HepG2 (cell line): Measurements from ENCODE around the gene BEAN1. TPM values are rescaled to one million over a fixed set of nuclear protein-coding genes. Genes with fewer than 3 reads are reported as not detected.
A peak's percentile ranks its signal among the peaks of the same experiment; 100 is the strongest.

Source experiments
- ATAC-seq: fragments of 200-7000 bp; cut with Tn5 transposase; 3 replicates; pipeline ENCODE4 v1.9.1; 2020; ENCODE audit warnings: mild to moderate bottlenecking, moderate library complexity
- BruUV-seq: library from RNA; stranded (reverse); fragments of 400-500 nt; replicated peaks from 2 replicates; lab custom pipeline; 2021; lab: Mats Ljungman, UMichigan
- CTCF ChIA-PET: fragments of 300-600 bp; formaldehyde crosslinking; extraction: SDS; loops from one replicate; lab custom pipeline; 2021; ENCODE audit warnings: low total read pairs, inconsistent platforms, low intra/inter-chr PET ratio; lab: Yijun Ruan, JAX
- POLR2A ChIA-PET: fragments of 350-600 bp; sonication (Branson Sonifier 250); formaldehyde crosslinking; loops from one replicate; lab custom pipeline; 2020; ENCODE audit warnings: antibody characterized with exemption, inconsistent platforms; lab: Yijun Ruan, JAX
- DNase-seq: peaks from one replicate; pipeline ENCODE4 v3.0.0-alpha.2; 2015; ENCODE audit warnings: low spot score
- FAIRE-seq: peaks from 3 replicates; lab custom pipeline; 2011; peaks lifted over from hg19 to GRCh38; lab: Jason Lieb, UNC
- H2AFZ ChIP-seq: one replicate; pipeline ENCODE4 v1.6.1; 2011; ENCODE audit warnings: low read length, inconsistent platforms
- H3K27ac ChIP-seq: fragments of 300-600 bp; 3 replicates; pipeline ENCODE4 v1.8.0; 2011; ENCODE audit warnings: mixed run types, mild to moderate bottlenecking, mixed read lengths, low read length, inconsistent platforms; ENCODE audit not compliant: insufficient read depth; ENCODE audit errors: extremely low read length
- H3K27me3 ChIP-seq, 2 experiments: fragments of 200-600 bp in 1 of 2; 2 replicates in 1 of 2; 3 replicates in 1 of 2; pipeline versions ENCODE4 v1.6.0 to v1.8.0; 2011; ENCODE audit warnings: low read length in 2 of 2, mild to moderate bottlenecking in 2 of 2, moderate library complexity in 2 of 2, inconsistent platforms in 1 of 2; ENCODE audit not compliant: insufficient read depth in 2 of 2, control insufficient read depth in 1 of 2
- H3K36me3 ChIP-seq, 2 experiments: fragments of 200-600 bp in 1 of 2; replicated peaks in 1 of 2; 2 replicates in 1 of 2; 3 replicates in 1 of 2; pipeline versions ENCODE4 v1.5.1 to v1.8.0; 2011; ENCODE audit warnings: low read length in 2 of 2, inconsistent platforms in 1 of 2; ENCODE audit not compliant: insufficient read depth in 2 of 2, control insufficient read depth in 1 of 2
- H3K4me1 ChIP-seq: 2 replicates; pipeline ENCODE4 v1.5.1; 2012; ENCODE audit warnings: low read length, inconsistent platforms; ENCODE audit not compliant: insufficient read depth
- H3K4me2 ChIP-seq: 2 replicates; pipeline ENCODE4 v1.6.0; 2011; ENCODE audit warnings: low read depth, low read length, inconsistent platforms
- H3K4me3 ChIP-seq, 3 experiments: fragments of 200-600 bp in 1 of 3; sonication (generic), shearing (Covaris generic) in 1 of 3; replicated peaks in 1 of 3; 2 replicates each; pipeline ENCODE4 v1.5.1; 2011 to 2016; ENCODE audit warnings: low read length in 3 of 3, inconsistent platforms in 2 of 3, low read depth in 2 of 3, mild to moderate bottlenecking in 2 of 3, control low read depth in 1 of 3, mixed read lengths in 1 of 3; ENCODE audit not compliant: insufficient read depth in 1 of 3
- H3K79me2 ChIP-seq: one replicate; pipeline ENCODE4 v1.6.1; 2011; ENCODE audit warnings: low read length, inconsistent platforms; ENCODE audit not compliant: insufficient read depth
- H3K9ac ChIP-seq: 2 replicates; pipeline ENCODE4 v1.6.0; 2011; ENCODE audit warnings: mild to moderate bottlenecking, low read depth, low read length, inconsistent platforms; ENCODE audit not compliant: insufficient read depth
- H3K9me3 ChIP-seq: 2 replicates; pipeline ENCODE4 v1.5.1; 2012; ENCODE audit warnings: mild to moderate bottlenecking, low read length
- H4K20me1 ChIP-seq: 2 replicates; pipeline ENCODE4 v1.6.0; 2011; ENCODE audit warnings: inconsistent platforms, mild to moderate bottlenecking, low read length, moderate library complexity; ENCODE audit not compliant: insufficient read depth
- FOSL1 ChIP-seq: sonication (generic); formaldehyde crosslinking; IDR thresholded peaks from 2 replicates; pipeline ENCODE4 v1.9.0; 2021; ENCODE audit warnings: missing genetic modification reagents, borderline replicate concordance
- HDAC1 ChIP-seq: sonication (generic); formaldehyde crosslinking; IDR thresholded peaks from 2 replicates; pipeline ENCODE4 v1.5.1; 2020; ENCODE audit warnings: mild to moderate bottlenecking, missing genetic modification reagents
- HNF4G ChIP-seq, 2 experiments: sonication (generic) in 1 of 2; formaldehyde crosslinking in 1 of 2; IDR thresholded peaks; 2 replicates each; pipeline versions ENCODE4 v1.4.0 to v1.6.1; 2011 to 2020; ENCODE audit warnings: borderline replicate concordance in 2 of 2, low read depth in 2 of 2, mild to moderate bottlenecking in 2 of 2, low read length in 1 of 2, missing genetic modification reagents in 1 of 2, moderate library complexity in 1 of 2
- KDM4B ChIP-seq: sonication (generic); formaldehyde crosslinking; IDR thresholded peaks from 2 replicates; pipeline ENCODE4 v1.4.0; 2020; ENCODE audit warnings: missing genetic modification reagents
- KDM5A ChIP-seq: fragments of 200-600 bp; sonication (generic); IDR thresholded peaks from 2 replicates; pipeline ENCODE4 v1.7.0; 2018; ENCODE audit warnings: antibody characterized with exemption, mild to moderate bottlenecking, low read length, borderline replicate concordance
- RAD51 ChIP-seq: fragments of 450-650 bp; IDR thresholded peaks from 2 replicates; pipeline ENCODE4 v1.6.1; 2016; ENCODE audit warnings: borderline replicate concordance
- SMAD9 ChIP-seq: sonication (generic); formaldehyde crosslinking; IDR thresholded peaks from 2 replicates; pipeline ENCODE4 v1.5.1; 2020; ENCODE audit warnings: mild to moderate bottlenecking, missing genetic modification reagents
- TBP ChIP-seq: sonication (generic); formaldehyde crosslinking; IDR thresholded peaks from 2 replicates; pipeline ENCODE4 v1.5.0; 2020; ENCODE audit warnings: missing genetic modification reagents
- TEAD2 ChIP-seq: sonication (generic); formaldehyde crosslinking; IDR thresholded peaks from 2 replicates; pipeline ENCODE4 v1.9.0; 2021; ENCODE audit warnings: missing genetic modification reagents
- ZNF331 ChIP-seq: sonication (generic); formaldehyde crosslinking; IDR thresholded peaks from 2 replicates; pipeline ENCODE4 v1.4.0; 2020; ENCODE audit warnings: missing genetic modification reagents
- ZNF556 ChIP-seq: sonication (generic); formaldehyde crosslinking; IDR thresholded peaks from 2 replicates; pipeline ENCODE4 v1.4.0; 2020; ENCODE audit warnings: mild to moderate bottlenecking, missing genetic modification reagents, borderline replicate concordance
- ZNF558 ChIP-seq: sonication (generic); formaldehyde crosslinking; IDR thresholded peaks from 2 replicates; pipeline ENCODE4 v1.9.0; 2022; ENCODE audit warnings: mild to moderate bottlenecking, missing genetic modification reagents, borderline replicate concordance
- ZNF598 ChIP-seq: sonication (generic); formaldehyde crosslinking; IDR thresholded peaks from 2 replicates; pipeline ENCODE4 v1.5.1; 2020; ENCODE audit warnings: mild to moderate bottlenecking, missing genetic modification reagents, borderline replicate concordance
- ZNF839 ChIP-seq: sonication (generic); formaldehyde crosslinking; IDR thresholded peaks from 2 replicates; pipeline ENCODE4 v1.4.0; 2020; ENCODE audit warnings: missing genetic modification reagents, mild to moderate bottlenecking, borderline replicate concordance
- WGBS: methylation state at CpG from one replicate; pipeline ENCODE4 v1.1.6; 2017; ENCODE audit warnings: low lambda C conversion rate; 5-methylcytosine and 5-hydroxymethylcytosine counted together
- in situ Hi-C: cut with HindIII; loops from 2 replicates; pipeline ENCODE4 v1.10.0; 2017; ENCODE audit warnings: low pct_unique_long_range_greater_than_20kb; ENCODE audit not compliant: extremely low pct_ligation_motif_present
- intact Hi-C: fragments of 100-400 bp; cut with micrococcal nuclease; formaldehyde crosslinking; loops from one replicate; pipeline ENCODE4 v1.10.0; 2022; ENCODE audit not compliant: unreplicated experiment
- polyA plus RNA-seq, 8 experiments: library from polyadenylated mRNA; depleted of rRNA in 3 of 8; stranded (reverse) in 7 of 8; unstranded in 1 of 8; fragments of >200 nt; fragmentation: Illumina TruSeq in 4 of 8; extraction: Trizol in 4 of 8; gene quantifications; 2 replicates each; pipeline versions ENCODE4 v1.2.1 to v1.2.3, GENCODE V29; 2011 to 2016; ENCODE audit warnings: low read depth in 4 of 8, missing spikeins in 1 of 8, mixed read lengths in 1 of 8; ENCODE audit not compliant: insufficient read depth in 1 of 8
- total RNA-seq, 5 experiments: library from RNA; depleted of rRNA; stranded (reverse); fragments of >200 nt; fragmentation: Illumina TruSeq; extraction: Trizol; gene quantifications; 2 replicates each; pipeline ENCODE4 v1.2.3, GENCODE V29; 2016; ENCODE audit warnings: low read depth in 1 of 5
- TF ChIP-seq, protein P1 (sequence below): sonication (generic); formaldehyde crosslinking; IDR thresholded peaks from 2 replicates; pipeline ENCODE4 v1.8.1; 2023; ENCODE audit warnings: mild to moderate bottlenecking, missing genetic modification reagents

The BEAN1 gene
- total and polyA plus RNA-seq, 2 of the 13 experiments (the other 11 are each of a cell fraction or from before 2014, with no cell fraction given) = 0.53 to 1.4 TPM

DNA sequence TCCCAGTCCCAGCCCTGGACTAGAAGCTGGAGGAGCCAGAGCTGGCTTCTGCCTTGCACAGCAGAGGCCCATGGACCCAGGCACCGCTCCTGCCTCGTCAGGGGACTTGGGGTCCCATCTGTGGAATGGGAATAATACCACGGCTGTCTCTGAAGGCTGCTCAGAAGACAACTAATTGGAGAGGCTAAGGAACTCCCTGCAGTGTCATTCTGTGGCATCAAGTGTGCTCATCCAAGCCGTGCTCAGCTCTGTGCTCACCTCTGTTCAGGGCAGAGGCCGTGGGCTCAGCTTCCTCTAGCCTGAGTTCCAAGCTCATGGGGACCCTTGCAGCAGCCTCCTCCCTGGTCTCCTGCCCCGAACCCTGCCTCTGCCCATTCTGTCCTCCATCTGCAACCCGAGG is 31.8 kb downstream of the BEAN1 start:
- H3K4me2 ChIP-seq = no peak overlapping the region
- H3K9ac ChIP-seq = no peak overlapping the region
- CTCF ChIA-PET = no interaction called here
- peaks cover 11% of the 10 kb centered on the region for H3K4me1 ChIP-seq
- no peaks in the 10 kb centered on the region for H3K9me3 ChIP-seq
- DNase-seq (no peak), FAIRE-seq (no peak), ATAC-seq (peak; percentile 39; the same call in 2 of the 3 replicates)
- H2AFZ ChIP-seq = no peak overlapping the region
- peaks cover 0 to 12% of the 10 kb centered on the region in 2 experiments; a peak in 2 of 5 replicates for H3K27me3 ChIP-seq
- POLR2A ChIA-PET = no interaction called here
- H3K79me2 ChIP-seq = no peaks in the 10 kb centered on the region
- in situ Hi-C loops = no loop called here
- TF ChIP-seq TEAD2 (CRISPR knock-in tag) (no peak), ZNF558 (no peak), TBP (no peak), ZNF839 (CRISPR knock-in tag) (no peak), HNF4G (IDR thresholded peaks at IDR 0.05; ENCODE audit: borderline replicate concordance, low read depth, low read length) (no peak), HNF4G (CRISPR knock-in tag; IDR thresholded peaks at IDR 0.05; ENCODE audit: borderline replicate concordance, low read depth) (no peak), SMAD9 (CRISPR knock-in tag) (no peak), FOSL1 (CRISPR knock-in tag) (no peak), ZNF598 (CRISPR knock-in tag) (no peak), ZNF556 (no peak), KDM4B (CRISPR knock-in tag) (no peak), HDAC1 (CRISPR knock-in tag) (no peak), KDM5A (no peak), ZNF331 (CRISPR knock-in tag) (no peak), RAD51 (no peak)
- TF ChIP-seq, protein P1, sequence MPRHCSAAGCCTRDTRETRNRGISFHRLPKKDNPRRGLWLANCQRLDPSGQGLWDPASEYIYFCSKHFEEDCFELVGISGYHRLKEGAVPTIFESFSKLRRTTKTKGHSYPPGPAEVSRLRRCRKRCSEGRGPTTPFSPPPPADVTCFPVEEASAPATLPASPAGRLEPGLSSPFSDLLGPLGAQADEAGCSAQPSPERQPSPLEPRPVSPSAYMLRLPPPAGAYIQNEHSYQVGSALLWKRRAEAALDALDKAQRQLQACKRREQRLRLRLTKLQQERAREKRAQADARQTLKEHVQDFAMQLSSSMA = no peak
- no TSS peak for BruUV-seq
- H3K4me3 ChIP-seq = no peak overlapping the region
- no peak overlapping the region for H3K27ac ChIP-seq
- 18% methylated on average over 6 of the region's 7 CpGs for WGBS
- H3K36me3 ChIP-seq = no peaks in the 10 kb centered on the region
- intact Hi-C loops = no loop called here
- H4K20me1 ChIP-seq = no peaks in the 10 kb centered on the region
